Panc1 (cell line): Measurements from ENCODE around the gene LANCL2.

Experiments
- POLR2AphosphoS5 ChIP-seq: IDR thresholded peaks from 2 replicates; pipeline ENCODE4 v1.6.1; 2012; ENCODE audit warnings: mild to moderate bottlenecking, low read depth, low read length, moderate library complexity
- TF ChIP-seq, protein P1 (sequence below): fragments of 450-650 bp; IDR thresholded peaks from 2 replicates; pipeline ENCODE4 v1.5.1; 2017; ENCODE audit warnings: mild to moderate bottlenecking

DNA sequence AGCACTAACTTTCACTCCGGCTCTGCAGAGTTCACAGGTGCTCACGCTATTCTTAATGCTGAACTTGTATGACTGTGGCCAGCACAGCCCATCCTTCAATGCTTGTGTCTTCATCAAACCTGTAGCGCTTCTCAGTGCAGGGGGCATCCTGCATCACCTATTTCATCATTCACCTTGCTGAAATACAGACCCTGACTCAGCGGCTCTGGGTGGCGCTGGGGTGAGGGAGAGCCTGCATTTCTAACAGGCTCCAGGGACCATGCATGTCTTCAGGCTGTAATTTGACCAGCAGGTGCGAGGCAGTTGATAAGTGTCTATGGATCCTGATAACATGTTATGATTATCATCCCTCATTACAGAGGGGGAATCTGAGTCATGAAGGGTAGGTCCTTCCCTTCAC lies 117.9 kb downstream of the LANCL2 start:
- TF ChIP-seq, protein P1, sequence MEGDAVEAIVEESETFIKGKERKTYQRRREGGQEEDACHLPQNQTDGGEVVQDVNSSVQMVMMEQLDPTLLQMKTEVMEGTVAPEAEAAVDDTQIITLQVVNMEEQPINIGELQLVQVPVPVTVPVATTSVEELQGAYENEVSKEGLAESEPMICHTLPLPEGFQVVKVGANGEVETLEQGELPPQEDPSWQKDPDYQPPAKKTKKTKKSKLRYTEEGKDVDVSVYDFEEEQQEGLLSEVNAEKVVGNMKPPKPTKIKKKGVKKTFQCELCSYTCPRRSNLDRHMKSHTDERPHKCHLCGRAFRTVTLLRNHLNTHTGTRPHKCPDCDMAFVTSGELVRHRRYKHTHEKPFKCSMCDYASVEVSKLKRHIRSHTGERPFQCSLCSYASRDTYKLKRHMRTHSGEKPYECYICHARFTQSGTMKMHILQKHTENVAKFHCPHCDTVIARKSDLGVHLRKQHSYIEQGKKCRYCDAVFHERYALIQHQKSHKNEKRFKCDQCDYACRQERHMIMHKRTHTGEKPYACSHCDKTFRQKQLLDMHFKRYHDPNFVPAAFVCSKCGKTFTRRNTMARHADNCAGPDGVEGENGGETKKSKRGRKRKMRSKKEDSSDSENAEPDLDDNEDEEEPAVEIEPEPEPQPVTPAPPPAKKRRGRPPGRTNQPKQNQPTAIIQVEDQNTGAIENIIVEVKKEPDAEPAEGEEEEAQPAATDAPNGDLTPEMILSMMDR: no peak
- TF ChIP-seq POLR2AphosphoS5: no peak
